Lower leg skin (tissue), 3 donors: Measurements from ENCODE around the gene DYNLT2B.

Experiments
- POLR2A ChIP-seq, 2 donors: fragments of 450-650 bp; IDR thresholded peaks; one replicate each; pipeline ENCODE4 v1.6.1; 2016 to 2017; ENCODE audit warnings: antibody characterized with exemption in 2 of 2, mild to moderate bottlenecking in 1 of 2, moderate library complexity in 1 of 2
- TF ChIP-seq, protein P1 (sequence below), 3 donors: fragments of 450-650 bp; IDR thresholded peaks; one replicate each; pipeline ENCODE4 v1.5.1; 2016; ENCODE audit warnings: antibody characterized with exemption in 3 of 3, mild to moderate bottlenecking in 3 of 3, moderate library complexity in 2 of 3

DNA sequence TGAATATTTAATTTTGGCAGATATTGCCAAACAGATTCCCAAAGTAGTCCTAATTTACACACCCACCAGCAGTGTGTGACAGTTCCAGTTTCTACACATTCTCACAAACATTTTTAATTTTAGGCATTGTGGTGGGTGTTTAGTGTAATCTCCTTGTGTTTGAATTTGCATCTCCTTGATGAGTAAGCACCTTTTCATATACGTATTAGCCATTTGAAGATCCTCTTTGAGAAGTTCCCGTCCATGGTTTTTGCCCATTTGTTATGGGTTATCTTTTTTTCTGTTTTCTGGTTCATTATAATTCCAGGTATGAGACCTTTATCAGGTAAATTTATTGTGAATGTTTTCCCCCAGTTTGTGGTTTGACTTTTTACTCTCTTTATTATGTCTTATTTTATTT lies 22.4 kb upstream of the DYNLT2B start:
- TF ChIP-seq, protein P1, sequence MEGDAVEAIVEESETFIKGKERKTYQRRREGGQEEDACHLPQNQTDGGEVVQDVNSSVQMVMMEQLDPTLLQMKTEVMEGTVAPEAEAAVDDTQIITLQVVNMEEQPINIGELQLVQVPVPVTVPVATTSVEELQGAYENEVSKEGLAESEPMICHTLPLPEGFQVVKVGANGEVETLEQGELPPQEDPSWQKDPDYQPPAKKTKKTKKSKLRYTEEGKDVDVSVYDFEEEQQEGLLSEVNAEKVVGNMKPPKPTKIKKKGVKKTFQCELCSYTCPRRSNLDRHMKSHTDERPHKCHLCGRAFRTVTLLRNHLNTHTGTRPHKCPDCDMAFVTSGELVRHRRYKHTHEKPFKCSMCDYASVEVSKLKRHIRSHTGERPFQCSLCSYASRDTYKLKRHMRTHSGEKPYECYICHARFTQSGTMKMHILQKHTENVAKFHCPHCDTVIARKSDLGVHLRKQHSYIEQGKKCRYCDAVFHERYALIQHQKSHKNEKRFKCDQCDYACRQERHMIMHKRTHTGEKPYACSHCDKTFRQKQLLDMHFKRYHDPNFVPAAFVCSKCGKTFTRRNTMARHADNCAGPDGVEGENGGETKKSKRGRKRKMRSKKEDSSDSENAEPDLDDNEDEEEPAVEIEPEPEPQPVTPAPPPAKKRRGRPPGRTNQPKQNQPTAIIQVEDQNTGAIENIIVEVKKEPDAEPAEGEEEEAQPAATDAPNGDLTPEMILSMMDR (IDR thresholded peaks at IDR 0.05): no peak
- TF ChIP-seq POLR2A (IDR thresholded peaks at IDR 0.05): no peak
